NCI-H748 (cell line): ENCODE data around the gene TMPRSS6.

Experiments used
- DNase-seq: peaks from one replicate; lab custom pipeline; 2025; ENCODE audit not compliant: unreplicated experiment; lab: John Stamatoyannopoulos, UW

TMPRSS6 gene

GRCh38 chr22:37069719-37070118, 39.8 kb downstream of the TMPRSS6 start:
- no peak for DNase-seq

GRCh38 chr22:37069319-37069718, 40.2 kb downstream of the TMPRSS6 start:
- DNase-seq = no peak

DNA sequence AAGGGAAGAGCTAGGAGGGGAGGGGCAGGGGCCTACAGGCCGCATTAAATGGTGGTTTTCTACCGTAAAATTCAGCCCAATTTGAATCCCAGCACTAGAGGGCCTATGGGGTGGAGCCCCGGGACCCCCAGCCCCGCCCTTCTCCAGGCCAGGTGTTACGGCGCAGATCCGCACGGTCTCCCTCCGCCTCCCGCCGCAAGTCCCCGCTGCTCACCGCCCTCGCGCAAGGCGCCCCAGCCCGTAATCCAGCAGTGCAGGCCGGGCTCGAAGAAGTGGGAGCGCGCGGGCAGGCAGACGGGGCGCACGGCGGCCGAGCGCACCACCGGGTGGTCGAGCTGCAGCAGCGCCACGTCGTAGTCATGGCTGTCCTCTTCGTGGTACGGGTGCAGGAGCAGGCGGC, 40.7 kb downstream of the TMPRSS6 start:
- peak; percentile 29 for DNase-seq

GRCh38 chr22:37067428-37067827, 42.1 kb downstream of the TMPRSS6 start:
- DNase-seq = no peak

GRCh38 chr22:37065961-37066360, 43.6 kb downstream of the TMPRSS6 start:
- DNase-seq = no peak

DNA sequence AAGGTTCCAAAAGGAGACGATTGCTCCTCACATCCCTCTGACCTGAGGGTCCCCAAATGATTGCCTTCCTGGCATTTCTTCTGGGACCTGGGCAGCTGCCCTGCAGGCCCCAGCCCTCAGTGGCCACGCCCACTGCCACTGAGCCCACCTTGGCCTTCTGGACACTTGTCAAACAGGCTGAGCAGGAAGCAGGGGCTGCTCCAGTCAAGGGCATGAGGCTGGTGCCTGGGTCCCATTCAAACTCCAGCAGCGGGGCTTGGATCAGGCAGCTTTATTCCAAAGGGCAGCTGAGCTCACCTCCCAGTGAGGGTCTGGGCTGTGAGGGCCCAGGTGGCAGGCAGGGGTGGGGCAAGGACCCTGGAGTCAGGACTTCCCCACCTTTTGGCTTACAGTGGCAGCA, 44.3 kb downstream of the TMPRSS6 start:
- peak; percentile 33 for DNase-seq

GRCh38 chr22:37064553-37064952, 45.0 kb downstream of the TMPRSS6 start:
- no peak for DNase-seq

DNA sequence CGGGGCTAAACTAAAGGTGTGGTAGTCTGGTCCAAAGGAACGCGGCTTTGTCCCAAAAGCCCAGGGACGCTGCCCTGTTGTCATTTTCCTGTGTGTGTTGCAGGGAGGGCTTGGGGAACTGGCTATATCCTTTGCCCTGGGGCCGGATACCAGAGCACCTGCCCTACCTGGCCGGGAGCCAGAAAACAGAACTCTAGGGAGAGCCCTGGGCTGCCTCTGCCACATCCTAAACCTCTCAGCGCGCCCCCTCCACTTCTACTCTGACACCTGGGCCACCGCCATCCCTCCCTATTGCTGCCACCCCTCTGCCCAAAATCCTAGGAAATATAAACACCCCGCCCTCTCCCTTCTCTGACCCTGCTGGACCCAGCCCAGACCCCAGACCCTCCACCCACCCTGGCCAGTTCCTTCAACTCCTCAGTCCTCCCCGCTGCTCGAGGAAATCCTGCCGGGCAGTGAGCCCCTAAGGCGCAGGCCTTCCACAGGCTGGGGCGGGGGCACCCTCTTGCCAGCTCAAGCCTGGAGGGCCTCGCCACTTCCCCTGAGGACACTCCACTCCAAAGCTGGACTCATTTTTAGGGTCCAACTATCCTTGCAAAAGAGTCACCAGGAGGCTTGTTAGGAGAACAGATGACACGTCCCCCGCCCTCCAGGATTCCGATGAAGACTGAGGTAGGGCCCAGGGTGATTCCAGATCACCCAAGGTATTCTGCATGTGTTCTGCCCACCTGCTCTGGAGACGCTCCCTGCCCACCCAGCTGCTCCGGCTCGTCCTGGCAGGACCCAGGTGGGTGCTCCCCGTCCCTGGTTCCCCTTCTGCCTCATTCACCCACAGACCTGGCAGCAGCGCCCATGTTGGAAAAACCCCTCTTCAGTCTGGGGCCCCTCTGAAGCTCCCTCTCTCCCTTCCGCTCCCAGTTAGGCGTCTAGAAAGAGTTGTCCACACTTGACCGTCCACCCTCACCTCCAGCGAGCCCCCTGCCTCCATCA, 45.8 kb downstream of the TMPRSS6 start:
- peak; percentile 51 for DNase-seq

GRCh38 chr22:37062702-37063381, 46.7 kb downstream of the TMPRSS6 start:
- DNase-seq = no peak

DNA sequence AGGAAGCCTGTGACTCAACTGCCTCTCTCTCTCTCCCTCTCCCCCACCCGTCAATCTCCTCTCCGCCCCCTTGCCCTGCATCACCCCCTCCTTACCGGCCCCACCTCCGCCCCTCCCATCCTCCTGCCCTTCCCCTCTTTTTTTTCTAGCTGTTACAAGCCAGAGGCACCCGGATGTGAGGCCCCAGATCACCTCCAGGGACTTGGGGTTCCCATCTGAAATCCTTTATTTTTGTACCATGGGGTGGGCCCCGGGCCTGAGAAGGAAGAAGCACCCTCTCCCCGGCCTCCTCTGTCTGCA, 47.2 kb downstream of the TMPRSS6 start:
- no peak for DNase-seq

GRCh38 chr22:37061611-37062375, 47.7 kb downstream of the TMPRSS6 start:
- no peak for DNase-seq

DNA sequence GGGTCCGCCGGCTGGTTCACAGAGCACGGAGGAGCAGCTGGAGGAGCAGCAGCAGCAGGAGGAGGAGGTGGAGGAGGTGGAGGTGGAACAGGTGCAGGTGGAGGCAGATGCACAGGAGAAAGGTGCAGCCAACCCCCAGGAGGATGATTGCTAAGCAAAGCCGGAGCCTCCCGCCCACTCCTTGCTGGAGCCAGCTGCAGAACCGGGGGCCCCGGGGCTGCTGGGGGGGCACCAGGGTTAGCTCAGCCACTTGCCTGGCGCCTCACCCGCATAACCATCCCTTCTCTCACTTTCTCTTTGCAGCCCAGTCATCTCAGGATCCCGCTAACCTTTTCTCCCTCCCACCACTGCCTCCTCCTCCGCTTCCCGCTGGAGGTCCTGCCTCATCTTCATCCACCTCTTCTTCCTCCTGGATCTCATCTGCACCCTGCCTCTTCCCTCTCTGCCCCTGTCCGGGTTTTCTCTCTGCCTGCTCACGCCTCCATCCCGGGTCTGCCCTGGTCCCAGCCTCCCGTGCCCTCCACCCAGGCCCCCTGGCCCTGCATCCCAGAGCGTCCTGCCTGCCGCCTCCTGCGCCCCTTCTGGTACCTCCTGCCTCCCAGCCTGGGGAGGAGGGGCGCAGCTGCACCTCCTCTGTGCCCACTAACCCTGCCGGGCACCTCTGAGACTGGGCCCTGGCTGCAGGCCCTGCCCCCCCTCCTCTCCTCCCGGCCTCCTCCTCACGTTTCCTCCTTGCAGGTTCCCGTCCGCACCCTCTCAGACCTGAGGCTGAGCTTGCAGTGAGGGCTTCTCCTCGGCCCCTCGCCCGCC, 48.5 kb downstream of the TMPRSS6 start:
- no peak for DNase-seq

GRCh38 chr22:37059876-37060449, 49.5 kb downstream of the TMPRSS6 start:
- no peak for DNase-seq

- no peak for DNase-seq
These were observed 50.4 kb downstream of the TMPRSS6 start for GRCh38 chr22:37058917-37059701.

- DNase-seq = no peak
These were observed 51.6 kb downstream of the TMPRSS6 start for GRCh38 chr22:37057796-37058510.

- DNase-seq = no peak
These were observed 52.3 kb downstream of the TMPRSS6 start for GRCh38 chr22:37057226-37057625.

DNA sequence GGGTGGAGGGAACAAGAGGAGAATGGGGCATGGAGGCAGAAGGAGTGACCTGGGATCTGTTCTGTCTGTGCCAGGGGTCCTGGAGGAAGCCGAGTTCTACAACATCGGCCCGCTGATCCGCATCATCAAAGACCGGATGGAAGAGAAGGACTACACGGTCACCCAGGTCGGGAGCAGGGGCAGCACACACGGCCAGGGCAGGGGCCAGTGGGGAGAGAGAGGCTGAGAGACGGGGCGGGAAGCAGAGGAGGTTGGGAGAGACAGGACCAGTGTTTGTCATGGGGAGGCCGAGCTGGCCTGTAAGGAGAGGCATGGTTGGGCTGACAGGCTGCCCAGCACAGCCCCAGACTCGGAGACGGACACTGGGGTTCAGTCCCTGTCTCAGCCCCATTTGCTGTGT, 53.3 kb downstream of the TMPRSS6 start:
- DNase-seq = no peak

GRCh38 chr22:37054600-37055365, 54.7 kb downstream of the TMPRSS6 start:
- DNase-seq = no peak
